Measurements from ENCODE around the gene RNASE12. TPM values are rescaled to one million over a fixed set of nuclear protein-coding genes. Genes with fewer than 3 reads are reported as not detected.

Gene RNASE12
- total and polyA plus RNA-seq, 2 experiments from 2014 or later, result not detected

DNA sequence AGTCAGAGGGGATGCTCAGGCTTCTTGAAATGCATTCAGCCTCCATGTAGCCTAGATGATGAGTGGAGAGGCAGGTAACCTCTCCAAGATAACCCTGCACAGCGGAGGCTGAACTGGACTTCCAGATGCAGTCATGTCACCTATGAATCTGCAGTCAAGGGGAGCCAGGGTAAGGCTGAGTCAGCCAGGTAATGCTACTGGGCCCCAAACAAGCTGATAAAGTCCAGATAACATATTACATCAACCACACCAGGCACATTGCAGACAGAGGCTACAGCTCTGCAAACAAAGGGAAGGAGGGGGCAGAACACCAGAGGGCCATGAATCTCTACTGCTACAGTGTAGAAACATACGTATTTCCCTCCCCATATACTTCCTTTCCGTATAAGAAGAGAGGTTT lies 44.3 kb downstream of the RNASE12 start (continued):
- TF ChIP-seq, protein P1, sequence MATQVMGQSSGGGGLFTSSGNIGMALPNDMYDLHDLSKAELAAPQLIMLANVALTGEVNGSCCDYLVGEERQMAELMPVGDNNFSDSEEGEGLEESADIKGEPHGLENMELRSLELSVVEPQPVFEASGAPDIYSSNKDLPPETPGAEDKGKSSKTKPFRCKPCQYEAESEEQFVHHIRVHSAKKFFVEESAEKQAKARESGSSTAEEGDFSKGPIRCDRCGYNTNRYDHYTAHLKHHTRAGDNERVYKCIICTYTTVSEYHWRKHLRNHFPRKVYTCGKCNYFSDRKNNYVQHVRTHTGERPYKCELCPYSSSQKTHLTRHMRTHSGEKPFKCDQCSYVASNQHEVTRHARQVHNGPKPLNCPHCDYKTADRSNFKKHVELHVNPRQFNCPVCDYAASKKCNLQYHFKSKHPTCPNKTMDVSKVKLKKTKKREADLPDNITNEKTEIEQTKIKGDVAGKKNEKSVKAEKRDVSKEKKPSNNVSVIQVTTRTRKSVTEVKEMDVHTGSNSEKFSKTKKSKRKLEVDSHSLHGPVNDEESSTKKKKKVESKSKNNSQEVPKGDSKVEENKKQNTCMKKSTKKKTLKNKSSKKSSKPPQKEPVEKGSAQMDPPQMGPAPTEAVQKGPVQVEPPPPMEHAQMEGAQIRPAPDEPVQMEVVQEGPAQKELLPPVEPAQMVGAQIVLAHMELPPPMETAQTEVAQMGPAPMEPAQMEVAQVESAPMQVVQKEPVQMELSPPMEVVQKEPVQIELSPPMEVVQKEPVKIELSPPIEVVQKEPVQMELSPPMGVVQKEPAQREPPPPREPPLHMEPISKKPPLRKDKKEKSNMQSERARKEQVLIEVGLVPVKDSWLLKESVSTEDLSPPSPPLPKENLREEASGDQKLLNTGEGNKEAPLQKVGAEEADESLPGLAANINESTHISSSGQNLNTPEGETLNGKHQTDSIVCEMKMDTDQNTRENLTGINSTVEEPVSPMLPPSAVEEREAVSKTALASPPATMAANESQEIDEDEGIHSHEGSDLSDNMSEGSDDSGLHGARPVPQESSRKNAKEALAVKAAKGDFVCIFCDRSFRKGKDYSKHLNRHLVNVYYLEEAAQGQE (IDR thresholded peaks at IDR 0.05; ENCODE audit: unreplicated experiment), result no peak
- TF ChIP-seq, protein P2, sequence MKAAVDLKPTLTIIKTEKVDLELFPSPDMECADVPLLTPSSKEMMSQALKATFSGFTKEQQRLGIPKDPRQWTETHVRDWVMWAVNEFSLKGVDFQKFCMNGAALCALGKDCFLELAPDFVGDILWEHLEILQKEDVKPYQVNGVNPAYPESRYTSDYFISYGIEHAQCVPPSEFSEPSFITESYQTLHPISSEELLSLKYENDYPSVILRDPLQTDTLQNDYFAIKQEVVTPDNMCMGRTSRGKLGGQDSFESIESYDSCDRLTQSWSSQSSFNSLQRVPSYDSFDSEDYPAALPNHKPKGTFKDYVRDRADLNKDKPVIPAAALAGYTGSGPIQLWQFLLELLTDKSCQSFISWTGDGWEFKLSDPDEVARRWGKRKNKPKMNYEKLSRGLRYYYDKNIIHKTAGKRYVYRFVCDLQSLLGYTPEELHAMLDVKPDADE (IDR thresholded peaks at IDR 0.05), result no peak
- TF ChIP-seq POLR2AphosphoS5 (IDR thresholded peaks at IDR 0.05; ENCODE audit: low read depth) (no peak), ZNF114 (CRISPR knock-in tag; IDR thresholded peaks at IDR 0.05) (no peak), EZH2phosphoT487 (IDR thresholded peaks at IDR 0.05; ENCODE audit: unreplicated experiment) (no peak), NANOG (IDR thresholded peaks at IDR 0.05; ENCODE audit: borderline replicate concordance) (no peak), CREB1 (CRISPR knock-in tag; IDR thresholded peaks at IDR 0.05; ENCODE audit: low read depth) (no peak), EZH2 (IDR thresholded peaks at IDR 0.05; ENCODE audit: low read depth, unreplicated experiment) (no peak)

Other genes with a start within 250 kb of the RNASE12 start
- 27.0 and 27.8 TPM in 2 replicates for gene PARP2, start 247.7 kb downstream of the RNASE12 start, total RNA-seq (2014; rRNA removed; shearing (Covaris generic))
- 39.5 and 42.7 TPM in 2 replicates for gene PARP2, start 247.7 kb downstream of the RNASE12 start, polyA plus RNA-seq (2016; fragmentation: Nextera tagmentation; extraction: Ambion mirVana)
- gene TEP1, start 177.9 kb downstream of the RNASE12 start, total RNA-seq (2014; rRNA removed; shearing (Covaris generic)), result 8.5 and 12.9 TPM in 2 replicates
- gene TEP1, start 177.9 kb downstream of the RNASE12 start, polyA plus RNA-seq (2016; fragmentation: Nextera tagmentation; extraction: Ambion mirVana), result 3.0 and 3.2 TPM in 2 replicates
- 0.12 and 0.35 TPM in 2 replicates for gene KLHL33, start 155.2 kb downstream of the RNASE12 start, total RNA-seq (2014; rRNA removed; shearing (Covaris generic))
- gene KLHL33, start 155.2 kb downstream of the RNASE12 start, polyA plus RNA-seq (2016; fragmentation: Nextera tagmentation; extraction: Ambion mirVana), result 0.09 and 0.15 TPM in 2 replicates
- gene OSGEP, start 136.6 kb downstream of the RNASE12 start, total RNA-seq (2014; rRNA removed; shearing (Covaris generic)), result 59.5 and 62.8 TPM in 2 replicates
- 29.0 and 35.1 TPM in 2 replicates for gene OSGEP, start 136.6 kb downstream of the RNASE12 start, polyA plus RNA-seq (2016; fragmentation: Nextera tagmentation; extraction: Ambion mirVana)
- 216 and 247 TPM in 2 replicates for gene APEX1, start 136.2 kb downstream of the RNASE12 start, total RNA-seq (2014; rRNA removed; shearing (Covaris generic))
- 279 and 291 TPM in 2 replicates for gene APEX1, start 136.2 kb downstream of the RNASE12 start, polyA plus RNA-seq (2016; fragmentation: Nextera tagmentation; extraction: Ambion mirVana)
- gene PIP4P1, start 129.9 kb downstream of the RNASE12 start, total RNA-seq (2014; rRNA removed; shearing (Covaris generic)), result 24.8 and 26.4 TPM in 2 replicates
- 18.9 and 20.9 TPM in 2 replicates for gene PIP4P1, start 129.9 kb downstream of the RNASE12 start, polyA plus RNA-seq (2016; fragmentation: Nextera tagmentation; extraction: Ambion mirVana)
- 72.3 and 102 TPM in 2 replicates for gene PNP, start 122.0 kb downstream of the RNASE12 start, total RNA-seq (2014; rRNA removed; shearing (Covaris generic))
- 56.1 and 60.7 TPM in 2 replicates for gene PNP, start 122.0 kb downstream of the RNASE12 start, polyA plus RNA-seq (2016; fragmentation: Nextera tagmentation; extraction: Ambion mirVana)
- not detected in 2 replicates for gene RNASE10, start 85.8 kb downstream of the RNASE12 start, total RNA-seq (2014; rRNA removed; shearing (Covaris generic))
- 0.65 and 0.82 TPM in 2 replicates for gene RNASE10, start 85.8 kb downstream of the RNASE12 start, polyA plus RNA-seq (2016; fragmentation: Nextera tagmentation; extraction: Ambion mirVana)
- 0.24 and 0.74 TPM in 2 replicates for gene RNASE9, start 30.3 kb downstream of the RNASE12 start, total RNA-seq (2014; rRNA removed; shearing (Covaris generic))
- gene RNASE9, start 30.3 kb downstream of the RNASE12 start, polyA plus RNA-seq (2016; fragmentation: Nextera tagmentation; extraction: Ambion mirVana), result not detected in 2 replicates
- not detected in 2 replicates for gene RNASE11, start 3.4 kb downstream of the RNASE12 start, total RNA-seq (2014; rRNA removed; shearing (Covaris generic))
- gene RNASE11, start 3.4 kb downstream of the RNASE12 start, polyA plus RNA-seq (2016; fragmentation: Nextera tagmentation; extraction: Ambion mirVana), result not detected in 2 replicates
- gene OR6S1, start 50.3 kb upstream of the RNASE12 start, total RNA-seq (2014; rRNA removed; shearing (Covaris generic)), result not detected in 2 replicates
- gene OR6S1, start 50.3 kb upstream of the RNASE12 start, polyA plus RNA-seq (2016; fragmentation: Nextera tagmentation; extraction: Ambion mirVana), result not detected in 2 replicates
- 1.6 and 2.0 TPM in 2 replicates for gene RNASE4, start 93.2 kb upstream of the RNASE12 start, total RNA-seq (2014; rRNA removed; shearing (Covaris generic))
- 0.29 and 0.45 TPM in 2 replicates for gene RNASE4, start 93.2 kb upstream of the RNASE12 start, polyA plus RNA-seq (2016; fragmentation: Nextera tagmentation; extraction: Ambion mirVana)
- 2.3 and 5.1 TPM in 2 replicates for gene ANG, start 97.4 kb upstream of the RNASE12 start, total RNA-seq (2014; rRNA removed; shearing (Covaris generic))
- 3.7 and 5.0 TPM in 2 replicates for gene ANG, start 97.4 kb upstream of the RNASE12 start, polyA plus RNA-seq (2016; fragmentation: Nextera tagmentation; extraction: Ambion mirVana)
- not detected in 2 replicates for gene EDDM3A, start 154.5 kb upstream of the RNASE12 start, total RNA-seq (2014; rRNA removed; shearing (Covaris generic))
- not detected in 2 replicates for gene EDDM3A, start 154.5 kb upstream of the RNASE12 start, polyA plus RNA-seq (2016; fragmentation: Nextera tagmentation; extraction: Ambion mirVana)
- not detected in 2 replicates for gene EDDM3B, start 177.0 kb upstream of the RNASE12 start, total RNA-seq (2014; rRNA removed; shearing (Covaris generic))
- gene EDDM3B, start 177.0 kb upstream of the RNASE12 start, polyA plus RNA-seq (2016; fragmentation: Nextera tagmentation; extraction: Ambion mirVana), result not detected in 2 replicates
- 0.45 TPM in 1 of 2 replicates, not detected in the other for gene RNASE6, start 189.9 kb upstream of the RNASE12 start, total RNA-seq (2014; rRNA removed; shearing (Covaris generic))
- not detected in 2 replicates for gene RNASE6, start 189.9 kb upstream of the RNASE12 start, polyA plus RNA-seq (2016; fragmentation: Nextera tagmentation; extraction: Ambion mirVana)
- 0.56 TPM in 1 of 2 replicates, not detected in the other for gene RNASE1, start 211.5 kb upstream of the RNASE12 start, total RNA-seq (2014; rRNA removed; shearing (Covaris generic))
- gene RNASE1, start 211.5 kb upstream of the RNASE12 start, polyA plus RNA-seq (2016; fragmentation: Nextera tagmentation; extraction: Ambion mirVana), result 1.7 and 2.0 TPM in 2 replicates

Measured in GM23338 (cell line).